Stimulated activated naive CD4-positive, alpha-beta T cell (primary cell): ENCODE data around the gene TBC1D22A.

ENCODE experiments used
- DNase-seq, 6 experiments: peaks; one replicate each; lab custom pipeline; 2025; lab: John Stamatoyannopoulos, UW

TBC1D22A gene

GRCh38 chr22:47143249-47143938, 380.9 kb downstream of the TBC1D22A start:
- no peak for DNase-seq

- no peak for DNase-seq
Observed at GRCh38 chr22:47144076-47144765, 381.8 kb downstream of the TBC1D22A start.

- no peak for DNase-seq
Observed at GRCh38 chr22:47144791-47145425, 382.5 kb downstream of the TBC1D22A start.

- DNase-seq = no peak
Observed at GRCh38 chr22:47145883-47146282, 383.4 kb downstream of the TBC1D22A start.

GRCh38 chr22:47146391-47146790, 383.9 kb downstream of the TBC1D22A start:
- DNase-seq = no peak

GRCh38 chr22:47146941-47147340, 384.5 kb downstream of the TBC1D22A start:
- DNase-seq = no peak

- no peak for DNase-seq
Observed at GRCh38 chr22:47147572-47147971, 385.1 kb downstream of the TBC1D22A start.

- DNase-seq = no peak
Observed at GRCh38 chr22:47148510-47148909, 386.1 kb downstream of the TBC1D22A start.

- DNase-seq = no peak
Observed at GRCh38 chr22:47148956-47149728, 386.7 kb downstream of the TBC1D22A start.

- DNase-seq = no peak
Observed at GRCh38 chr22:47149976-47150375, 387.5 kb downstream of the TBC1D22A start.

- no peak for DNase-seq
Observed at GRCh38 chr22:47150426-47150825, 388.0 kb downstream of the TBC1D22A start.

GRCh38 chr22:47151064-47151463, 388.6 kb downstream of the TBC1D22A start:
- DNase-seq = no peak

GRCh38 chr22:47151490-47151889, 389.0 kb downstream of the TBC1D22A start:
- no peak for DNase-seq

GRCh38 chr22:47152236-47152635, 389.8 kb downstream of the TBC1D22A start:
- DNase-seq = no peak

- DNase-seq = no peak
Observed at GRCh38 chr22:47152938-47153337, 390.5 kb downstream of the TBC1D22A start.

GRCh38 chr22:47153854-47154525, 391.5 kb downstream of the TBC1D22A start:
- DNase-seq = no peak

- no peak for DNase-seq
Observed at GRCh38 chr22:47154621-47155081, 392.2 kb downstream of the TBC1D22A start.

- DNase-seq = no peak
Observed at GRCh38 chr22:47155131-47155885, 392.9 kb downstream of the TBC1D22A start.

- DNase-seq = no peak
Observed at GRCh38 chr22:47155912-47156311, 393.5 kb downstream of the TBC1D22A start.

GRCh38 chr22:47156352-47157092, 394.1 kb downstream of the TBC1D22A start:
- DNase-seq = no peak
